Fibroblast of villous mesenchyme (primary cell): ENCODE measurements around the gene ADAMTS17. TPM values are rescaled to one million over a fixed set of nuclear protein-coding genes. Genes with fewer than 3 reads are reported as not detected.

Experiments
- DNase-seq: peaks from one replicate; pipeline ENCODE4 v3.0.0-alpha.2; 2010; ENCODE audit warnings: low read depth
- H3K4me3 ChIP-seq: 2 replicates; pipeline ENCODE4 v1.5.1; 2011; ENCODE audit warnings: low read depth, mild to moderate bottlenecking, low read length
- total RNA-seq: library from RNA; depleted of rRNA; stranded (reverse); fragments of >200 nt; gene quantifications from 2 replicates; pipeline ENCODE4 v1.2.3, GENCODE V29; 2012
- TF ChIP-seq, protein P1 (sequence below): IDR thresholded peaks from 2 replicates; pipeline ENCODE4 v1.5.1; 2012; ENCODE audit warnings: low read depth, mild to moderate bottlenecking, low read length; ENCODE audit not compliant: insufficient read depth

The ADAMTS17 gene
- total RNA-seq, 1 donor, result under 0.01 TPM

- H3K4me3 ChIP-seq, result no peak overlapping the region
- no peak for DNase-seq
- TF ChIP-seq, protein P1, sequence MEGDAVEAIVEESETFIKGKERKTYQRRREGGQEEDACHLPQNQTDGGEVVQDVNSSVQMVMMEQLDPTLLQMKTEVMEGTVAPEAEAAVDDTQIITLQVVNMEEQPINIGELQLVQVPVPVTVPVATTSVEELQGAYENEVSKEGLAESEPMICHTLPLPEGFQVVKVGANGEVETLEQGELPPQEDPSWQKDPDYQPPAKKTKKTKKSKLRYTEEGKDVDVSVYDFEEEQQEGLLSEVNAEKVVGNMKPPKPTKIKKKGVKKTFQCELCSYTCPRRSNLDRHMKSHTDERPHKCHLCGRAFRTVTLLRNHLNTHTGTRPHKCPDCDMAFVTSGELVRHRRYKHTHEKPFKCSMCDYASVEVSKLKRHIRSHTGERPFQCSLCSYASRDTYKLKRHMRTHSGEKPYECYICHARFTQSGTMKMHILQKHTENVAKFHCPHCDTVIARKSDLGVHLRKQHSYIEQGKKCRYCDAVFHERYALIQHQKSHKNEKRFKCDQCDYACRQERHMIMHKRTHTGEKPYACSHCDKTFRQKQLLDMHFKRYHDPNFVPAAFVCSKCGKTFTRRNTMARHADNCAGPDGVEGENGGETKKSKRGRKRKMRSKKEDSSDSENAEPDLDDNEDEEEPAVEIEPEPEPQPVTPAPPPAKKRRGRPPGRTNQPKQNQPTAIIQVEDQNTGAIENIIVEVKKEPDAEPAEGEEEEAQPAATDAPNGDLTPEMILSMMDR, result no peak
Observed at GRCh38 chr15:100156201-100156600, 185.6 kb downstream of the ADAMTS17 start.

GRCh38 chr15:100154338-100154737 is 187.4 kb downstream of the ADAMTS17 start:
- DNase-seq, result no peak

DNA sequence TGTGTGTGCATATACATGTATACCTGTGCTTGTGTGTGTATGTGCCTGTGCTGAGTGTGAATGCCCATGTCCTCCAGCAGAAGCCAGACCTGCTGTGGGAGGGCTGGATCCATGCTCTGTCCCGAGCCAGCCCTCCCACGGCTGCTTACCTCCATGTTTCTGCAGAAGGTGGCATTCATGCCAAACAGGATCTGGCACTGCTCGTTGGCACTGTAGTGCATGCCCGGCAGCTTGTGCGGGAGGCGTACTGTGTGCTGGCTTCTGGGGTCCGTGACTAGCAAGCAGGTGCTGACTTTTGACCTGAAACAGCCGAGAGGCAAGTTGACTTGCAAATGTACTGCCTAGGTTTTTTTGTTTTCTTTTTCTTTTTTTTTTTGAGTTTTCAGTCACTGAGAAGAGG is 189.3 kb downstream of the ADAMTS17 start:
- TF ChIP-seq, protein P1, result no peak
- no peak for DNase-seq
- no peak overlapping the region for H3K4me3 ChIP-seq

More at GRCh38 chr15:100154338-100154737, 187.4 kb downstream of the ADAMTS17 start:
- TF ChIP-seq, protein P1, result no peak
- H3K4me3 ChIP-seq, result no peak overlapping the region

DNA sequence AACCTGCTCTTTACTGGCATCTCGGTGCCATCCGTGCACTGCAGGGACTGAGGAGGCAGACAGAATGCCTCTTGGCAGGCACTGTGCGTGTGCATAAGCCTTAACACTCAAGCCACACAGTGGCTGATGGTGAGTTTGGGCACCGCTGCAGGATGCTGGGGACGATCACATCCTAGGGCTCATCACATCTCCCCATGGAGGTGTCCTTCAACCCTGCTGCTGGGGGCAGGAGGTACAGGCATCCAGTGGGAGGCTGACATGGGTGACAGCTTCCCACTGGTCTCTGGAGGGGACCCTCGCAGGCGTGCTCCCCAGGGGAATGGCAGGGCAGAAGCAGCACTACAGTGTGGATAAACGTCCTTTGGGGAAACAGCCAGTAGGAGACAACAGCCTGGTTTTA is 190.9 kb downstream of the ADAMTS17 start:
- DNase-seq, result no peak
- TF ChIP-seq, protein P1, result no peak
- H3K4me3 ChIP-seq, result no peak overlapping the region

DNA sequence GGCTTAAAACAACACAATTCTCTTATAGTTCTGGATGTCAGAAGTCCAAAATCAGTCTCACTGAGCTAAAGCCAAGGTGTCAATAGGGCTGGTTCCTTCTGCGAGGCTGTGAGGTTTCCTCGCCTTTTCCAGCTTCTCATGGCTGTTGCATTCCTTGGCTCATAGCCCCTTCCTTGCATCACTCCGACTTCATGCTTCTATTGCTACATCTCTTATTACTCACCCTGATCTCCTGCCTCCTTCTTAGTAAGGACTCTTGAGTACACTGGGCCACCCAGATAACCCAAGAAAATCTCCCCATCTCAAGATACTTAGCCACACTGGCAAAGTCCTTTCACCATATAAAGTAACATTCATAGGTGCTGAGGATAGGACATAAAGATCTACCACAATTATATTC is 193.9 kb downstream of the ADAMTS17 start:
- TF ChIP-seq, protein P1, result no peak
- H3K4me3 ChIP-seq, result no peak overlapping the region
- no peak for DNase-seq

- TF ChIP-seq, protein P1, result no peak
- H3K4me3 ChIP-seq, result no peak overlapping the region
- no peak for DNase-seq
Observed at GRCh38 chr15:100143378-100143777, 198.4 kb downstream of the ADAMTS17 start.

- DNase-seq, result no peak
- no peak overlapping the region for H3K4me3 ChIP-seq
- TF ChIP-seq, protein P1, result no peak
Observed at GRCh38 chr15:100141311-100142001, 200.3 kb downstream of the ADAMTS17 start.
